Spleen (tissue), 11 donors: ENCODE measurements around the gene TMEM204. TPM values are rescaled to one million over a fixed set of nuclear protein-coding genes. Genes with fewer than 3 reads are reported as not detected.

Source experiments
- DNase-seq: peaks from one replicate; pipeline ENCODE4 v3.0.0-alpha.2; 2020
- H3K27ac ChIP-seq, 8 donors: fragments of 200-600 bp; sonication (generic) in 7 of 8; 1 replicate in 4 of 8; 2 replicates in 4 of 8; pipeline versions ENCODE4 v1.5.0 to v1.8.0; 2016 to 2021; ENCODE audit warnings: inconsistent platforms in 4 of 8, mild to moderate bottlenecking in 4 of 8, moderate library complexity in 1 of 8
- H3K27me3 ChIP-seq, 7 donors: fragments of 200-600 bp; sonication (generic) in 6 of 7; replicated peaks in 1 of 7; 1 replicate in 4 of 7; 2 replicates in 3 of 7; pipeline versions ENCODE4 v1.5.0 to v1.8.0; 2016 to 2021; ENCODE audit warnings: inconsistent platforms in 3 of 7, mild to moderate bottlenecking in 1 of 7
- H3K36me3 ChIP-seq, 6 donors: fragments of 200-600 bp; sonication (generic) in 5 of 6; 1 replicate in 4 of 6; 2 replicates in 2 of 6; pipeline versions ENCODE4 v1.5.0 to v1.8.0; 2016 to 2021; ENCODE audit warnings: inconsistent platforms in 2 of 6
- H3K4me1 ChIP-seq, 6 donors: fragments of 200-600 bp; sonication (generic) in 5 of 6; 1 replicate in 3 of 6; 2 replicates in 3 of 6; pipeline versions ENCODE4 v1.5.0 to v1.8.0; 2016 to 2021; ENCODE audit warnings: inconsistent platforms in 3 of 6
- H3K4me3 ChIP-seq, 8 donors: fragments of 200-600 bp; sonication (generic) in 7 of 8; 1 replicate in 4 of 8; 2 replicates in 4 of 8; pipeline versions ENCODE4 v1.5.0 to v1.8.0; 2016 to 2021; ENCODE audit warnings: inconsistent platforms in 4 of 8, mild to moderate bottlenecking in 4 of 8, moderate library complexity in 2 of 8
- H3K9me3 ChIP-seq, 8 donors: fragments of 200-600 bp; sonication (generic) in 7 of 8; 1 replicate in 4 of 8; 2 replicates in 4 of 8; pipeline versions ENCODE4 v1.5.0 to v1.8.0; 2016 to 2021; ENCODE audit warnings: inconsistent platforms in 4 of 8
- CTCF ChIP-seq, 11 experiments: fragments of 200-600 bp in 7 of 11; fragments of 450-650 bp in 4 of 11; sonication (generic) in 4 of 11; IDR thresholded peaks in 8 of 11; conservative IDR thresholded peaks in 3 of 11; 1 replicate in 7 of 11; 2 replicates in 4 of 11; pipeline versions ENCODE4 v1.4.0 to v1.8.0; 2016 to 2021; ENCODE audit warnings: antibody characterized with exemption in 11 of 11, inconsistent platforms in 4 of 11, mild to moderate bottlenecking in 1 of 11
- POLR2A ChIP-seq, 3 donors: fragments of 450-650 bp; IDR thresholded peaks; one replicate each; pipeline ENCODE4 v1.5.1; 2017; ENCODE audit warnings: antibody characterized with exemption in 3 of 3, mild to moderate bottlenecking in 1 of 3
- POLR2AphosphoS5 ChIP-seq, 3 donors: sonication (generic); formaldehyde crosslinking; IDR thresholded peaks; one replicate each; pipeline ENCODE4 v1.5.1; 2017; ENCODE audit warnings: antibody characterized with exemption in 3 of 3
- WGBS, 5 donors: extraction: QIAGEN DNeasy Blood & Tissue Kit in 3 of 5; methylation state at CpG; one replicate each; pipeline versions ENCODE4 v1.1.5 to v1.1.7; 2013 to 2018; 5-methylcytosine and 5-hydroxymethylcytosine counted together
- intact Hi-C: fragments of 100-400 bp; cut with DNase I; formaldehyde crosslinking; loops from one replicate; pipeline ENCODE4 v1.15.0; 2023; ENCODE audit warnings: low total_unique reads
- polyA plus RNA-seq, 3 donors: library from polyadenylated mRNA; stranded (reverse); fragments of 200-250 nt; gene quantifications; one replicate each; pipeline ENCODE4 v1.2.1, GENCODE V29; 2013
- total RNA-seq, 7 donors: library from RNA; depleted of rRNA in 3 of 7; stranded (reverse); fragments of >200 nt in 3 of 7; fragmentation: NEBNext Ultra II Directional in 4 of 7; extraction: Animal tissue kit (Norgen Biotek cat#: 25700) in 4 of 7; gene quantifications; one replicate each; pipeline versions ENCODE4 v1.1.0 to v1.2.1, GENCODE V29; 2016 to 2021
- donor health status: healthy with polysubstance abuse.
- donor health status: DM: no; HTN: no; CAD: no; lungs with moderate emphysema.
- donor health status: DM: no; HTN: no; CAD: no.
- donor health status: Bipolar disorder and iron deficiency.
- donor health status: healthy.
- donor health status: DM: no; HTN: no; CAD: no.
- donor health status: DM: yes; HTN: yes; CAD: no.

The TMEM204 gene
- total and polyA plus RNA-seq, 10 donors = 10.1 to 47.1 (median 23.1) TPM

- peak in 2 of 3 donors; percentile 68 to 79 for TF ChIP-seq POLR2AphosphoS5 (IDR thresholded peaks at IDR 0.05)
- TF ChIP-seq POLR2A (IDR thresholded peaks at IDR 0.05) = no peak
- Histone ChIP-seq H3K27ac (peak overlapping the region in 5 of 8 donors; percentile 36 to 63 (median 57)), H3K27me3 (no peaks in the 10 kb centered on the region), H3K4me3 (no peak overlapping the region), H3K36me3 (no peaks in the 10 kb centered on the region), H3K9me3 (no peaks in the 10 kb centered on the region), H3K4me1 (peaks cover 3 to 27% (median 4%) of the 10 kb centered on the region in 6 donors)
- DNase-seq = peak; percentile 80
- WGBS, 5 donors = 87 to 96% (median 89%) methylated on average over 25 to 39 of the region's 39 CpGs
- intact Hi-C loops = no loop called here
Observed at GRCh38 chr16:1487395-1488053, 45.9 kb upstream of the TMEM204 start.

- peak; percentile 61 for DNase-seq
- peak overlapping the region in 5 of 8 donors; percentile 31 to 63 (median 33) for H3K27ac ChIP-seq
Observed at GRCh38 chr16:1488054-1488601, 45.3 kb upstream of the TMEM204 start.

GRCh38 chr16:1488619-1489018, 44.8 kb upstream of the TMEM204 start, which contains the start of gene PTX4:
Gene PTX4 (minus strand): TSS chr16:1488944. CDS start chr16:1488909, 35 bp downstream.
- WGBS, 5 donors = 55 to 82% (median 59%) methylated on average over 19 of the region's 19 CpGs
- H3K27ac ChIP-seq = peak within 1 kb of the TSS in 5 of 8 donors; percentile 31 to 63 (median 33)
- H3K27me3 ChIP-seq = no peaks in the 10 kb centered on the region
- no peak within 1 kb of the TSS for H3K4me3 ChIP-seq
- H3K36me3 ChIP-seq = no peaks in the 10 kb centered on the region
- H3K9me3 ChIP-seq = no peaks in the 10 kb centered on the region
- intact Hi-C loops = no loop called here
- DNase-seq = no peak
- TF ChIP-seq CTCF (IDR thresholded peaks at IDR 0.05 in 8 of 11, conservative IDR thresholded peaks at IDR 0.05 in 3 of 11) (no peak), POLR2AphosphoS5 (IDR thresholded peaks at IDR 0.05) (no peak), POLR2A (IDR thresholded peaks at IDR 0.05) (no peak)
- peaks cover 7 to 27% (median 9%) of the 10 kb centered on the region in 6 donors for H3K4me1 ChIP-seq

More at GRCh38 chr16:1488054-1488601, 45.3 kb upstream of the TMEM204 start:
- WGBS, 5 donors = 76 to 91% (median 81%) methylated on average over 12 to 24 of the region's 24 CpGs
- H3K4me1 ChIP-seq = peaks cover 7 to 32% (median 9%) of the 10 kb centered on the region in 6 donors
- H3K9me3 ChIP-seq = no peaks in the 10 kb centered on the region
- TF ChIP-seq POLR2A (IDR thresholded peaks at IDR 0.05) (no peak), POLR2AphosphoS5 (IDR thresholded peaks at IDR 0.05) (no peak), CTCF (IDR thresholded peaks at IDR 0.05 in 8 of 11, conservative IDR thresholded peaks at IDR 0.05 in 3 of 11) (no peak)
- intact Hi-C loops = no loop called here
- H3K27me3 ChIP-seq = no peaks in the 10 kb centered on the region
- no peaks in the 10 kb centered on the region for H3K36me3 ChIP-seq
- H3K4me3 ChIP-seq = no peak overlapping the region

GRCh38 chr16:1489077-1489476, 44.4 kb upstream of the TMEM204 start:
- Histone ChIP-seq H3K4me1 (peaks cover 9 to 27% (median 14%) of the 10 kb centered on the region in 6 donors), H3K9me3 (no peaks in the 10 kb centered on the region), H3K27ac (no peak overlapping the region), H3K4me3 (no peak overlapping the region), H3K27me3 (no peaks in the 10 kb centered on the region), H3K36me3 (no peaks in the 10 kb centered on the region)
- no peak for DNase-seq
- WGBS, 5 donors = 88 to 94% (median 92%) methylated on average over 12 of the region's 12 CpGs
- intact Hi-C loops = no loop called here
- TF ChIP-seq POLR2AphosphoS5 (IDR thresholded peaks at IDR 0.05) (no peak), POLR2A (IDR thresholded peaks at IDR 0.05) (no peak)

- Histone ChIP-seq H3K27me3 (no peaks in the 10 kb centered on the region), H3K27ac (no peak overlapping the region), H3K9me3 (no peaks in the 10 kb centered on the region), H3K4me1 (peaks cover 15 to 48% (median 29%) of the 10 kb centered on the region in 6 donors), H3K36me3 (peaks cover 0 to 21% (median 16%) of the 10 kb centered on the region in 6 donors), H3K4me3 (no peak overlapping the region)
- intact Hi-C loops = no loop called here
- 90 to 97% (median 92%) methylated on average over 12 of the region's 12 CpGs for WGBS, 5 donors
- DNase-seq = peak; percentile 61
- TF ChIP-seq POLR2AphosphoS5 (IDR thresholded peaks at IDR 0.05) (no peak), CTCF (IDR thresholded peaks at IDR 0.05 in 8 of 11, conservative IDR thresholded peaks at IDR 0.05 in 3 of 11) (no peak), POLR2A (IDR thresholded peaks at IDR 0.05) (no peak)
Observed at GRCh38 chr16:1491327-1491726, 42.1 kb upstream of the TMEM204 start.
